GM21825 (cell line): ENCODE measurements around the gene ST8SIA6.

Experiments used
- ATAC-seq: cut with Tn5 transposase; IDR thresholded peaks from one replicate; pipeline ENCODE4 v1.9.1; 2021; ENCODE audit warnings: mild to moderate bottlenecking, moderate library complexity; ENCODE audit not compliant: unreplicated experiment

ST8SIA6 gene

GRCh38 chr10:17387861-17388503 lies 66.4 kb downstream of the ST8SIA6 start:
- ATAC-seq = no peak

GRCh38 chr10:17386616-17387075 lies 67.7 kb downstream of the ST8SIA6 start:
- ATAC-seq = no peak

GRCh38 chr10:17386021-17386420 lies 68.4 kb downstream of the ST8SIA6 start:
- no peak for ATAC-seq

- no peak for ATAC-seq
Measured at GRCh38 chr10:17385066-17385465, 69.3 kb downstream of the ST8SIA6 start.

- ATAC-seq = no peak
Measured at GRCh38 chr10:17383801-17384555, 70.4 kb downstream of the ST8SIA6 start.

GRCh38 chr10:17381502-17382142 lies 72.8 kb downstream of the ST8SIA6 start:
- ATAC-seq = no peak

GRCh38 chr10:17380888-17381287 lies 73.5 kb downstream of the ST8SIA6 start:
- ATAC-seq = no peak

GRCh38 chr10:17380016-17380415 lies 74.4 kb downstream of the ST8SIA6 start:
- ATAC-seq = no peak

- no peak for ATAC-seq
Measured at GRCh38 chr10:17379151-17379690, 75.2 kb downstream of the ST8SIA6 start.

- ATAC-seq = no peak
Measured at GRCh38 chr10:17375936-17376584, 78.3 kb downstream of the ST8SIA6 start.

GRCh38 chr10:17368708-17369272 lies 85.6 kb downstream of the ST8SIA6 start:
- ATAC-seq = no peak

GRCh38 chr10:17366705-17367104 lies 87.7 kb downstream of the ST8SIA6 start:
- ATAC-seq = no peak

GRCh38 chr10:17365402-17365801 lies 89.0 kb downstream of the ST8SIA6 start:
- ATAC-seq = no peak

- no peak for ATAC-seq
Measured at GRCh38 chr10:17358461-17358860, 95.9 kb downstream of the ST8SIA6 start.

- ATAC-seq = no peak
Measured at GRCh38 chr10:17357781-17358180, 96.6 kb downstream of the ST8SIA6 start.

- ATAC-seq = no peak
Measured at GRCh38 chr10:17356820-17357219, 97.6 kb downstream of the ST8SIA6 start.

GRCh38 chr10:17354781-17355180 lies 99.6 kb downstream of the ST8SIA6 start:
- no peak for ATAC-seq

GRCh38 chr10:17353568-17354300 lies 100.7 kb downstream of the ST8SIA6 start:
- ATAC-seq = no peak

GRCh38 chr10:17352583-17352982 lies 101.8 kb downstream of the ST8SIA6 start:
- ATAC-seq = no peak

GRCh38 chr10:17351506-17351905 lies 102.9 kb downstream of the ST8SIA6 start:
- no peak for ATAC-seq
